ENCODE results near the gene CRB3.

- TF ChIP-seq POLR2A (IDR thresholded peaks at IDR 0.05) (no peak), CTCF (IDR thresholded peaks at IDR 0.05) (no peak)
Observed at GRCh38 chr19:6483235-6483634, 19.2 kb downstream of the CRB3 start.
